Activated CD4-positive, CD25-positive, alpha-beta regulatory T cell treated with anti-CD3 and anti-CD28 coated beads, Interleukin-2, amount 50 U/mL, for 16 hours (primary cell): ENCODE data around the gene PCDHGA8.
"Not testable (repeated sequence)": the region's sequence is repeated elsewhere in the genome, so short reads cannot be mapped to it uniquely, and the experiment has no call there.

ENCODE experiments used
- DNase-seq: peaks from one replicate; pipeline ENCODE4 v3.0.0-alpha.2; 2020; ENCODE audit warnings: low read depth, low spot score

PCDHGA8 gene

DNA sequence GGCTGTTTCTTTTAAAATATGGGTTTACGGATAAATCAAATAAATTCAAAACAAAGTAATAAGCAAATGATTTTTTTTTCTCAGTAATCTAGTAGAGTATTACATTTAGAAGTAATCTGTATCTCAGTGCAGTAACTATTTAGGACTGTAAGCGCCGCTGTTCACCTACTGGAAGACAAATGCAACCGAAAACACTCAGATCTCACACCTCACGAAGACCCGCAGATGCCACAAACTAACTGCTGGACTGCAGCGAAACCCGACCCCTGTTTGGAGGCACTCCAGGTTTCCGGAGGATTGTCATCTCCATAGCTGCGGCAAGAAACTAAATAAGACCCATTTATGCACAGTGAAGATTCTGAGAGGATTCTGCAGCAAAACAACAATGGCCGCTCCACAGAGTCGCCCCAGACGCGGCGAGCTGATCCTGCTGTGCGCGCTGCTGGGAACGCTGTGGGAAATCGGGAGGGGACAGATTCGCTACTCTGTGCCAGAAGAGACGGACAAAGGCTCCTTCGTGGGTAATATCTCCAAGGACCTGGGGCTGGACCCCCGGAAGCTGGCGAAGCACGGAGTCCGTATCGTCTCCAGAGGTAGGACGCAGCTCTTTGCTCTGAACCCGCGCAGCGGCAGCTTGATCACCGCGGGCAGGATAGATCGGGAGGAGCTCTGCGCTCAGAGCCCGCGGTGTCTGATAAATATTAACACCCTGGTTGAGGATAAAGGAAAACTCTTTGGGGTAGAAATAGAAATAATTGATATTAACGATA lies at the start of gene PCDHGA8:
Gene PCDHGA8, plus strand, starts transcription at position 205 of the 770 bp plus-strand sequence. Its CDS starts 181 bp downstream, at position 386.
- DNase-seq: no peak

DNA sequence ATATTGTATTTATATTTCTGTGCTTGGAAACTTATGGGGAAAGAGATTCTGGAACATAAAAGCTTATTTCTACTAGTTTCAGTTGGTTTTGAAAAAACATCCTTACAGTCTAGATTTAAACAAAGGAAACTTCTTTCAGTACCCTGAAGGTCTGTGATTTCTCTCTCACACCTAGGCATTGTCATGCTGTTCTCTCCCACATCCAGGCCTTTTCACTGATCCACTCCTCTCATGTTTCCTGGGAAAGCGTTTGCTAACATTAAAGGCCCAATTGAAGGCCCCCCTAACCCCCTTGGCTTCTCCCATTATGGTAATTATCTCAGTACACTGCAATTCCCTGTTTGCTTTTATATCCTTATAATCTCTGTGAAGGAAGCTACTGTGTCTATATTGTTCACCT lies 49.7 kb upstream of the PCDHGA8 start:
- no peak for DNase-seq

DNA sequence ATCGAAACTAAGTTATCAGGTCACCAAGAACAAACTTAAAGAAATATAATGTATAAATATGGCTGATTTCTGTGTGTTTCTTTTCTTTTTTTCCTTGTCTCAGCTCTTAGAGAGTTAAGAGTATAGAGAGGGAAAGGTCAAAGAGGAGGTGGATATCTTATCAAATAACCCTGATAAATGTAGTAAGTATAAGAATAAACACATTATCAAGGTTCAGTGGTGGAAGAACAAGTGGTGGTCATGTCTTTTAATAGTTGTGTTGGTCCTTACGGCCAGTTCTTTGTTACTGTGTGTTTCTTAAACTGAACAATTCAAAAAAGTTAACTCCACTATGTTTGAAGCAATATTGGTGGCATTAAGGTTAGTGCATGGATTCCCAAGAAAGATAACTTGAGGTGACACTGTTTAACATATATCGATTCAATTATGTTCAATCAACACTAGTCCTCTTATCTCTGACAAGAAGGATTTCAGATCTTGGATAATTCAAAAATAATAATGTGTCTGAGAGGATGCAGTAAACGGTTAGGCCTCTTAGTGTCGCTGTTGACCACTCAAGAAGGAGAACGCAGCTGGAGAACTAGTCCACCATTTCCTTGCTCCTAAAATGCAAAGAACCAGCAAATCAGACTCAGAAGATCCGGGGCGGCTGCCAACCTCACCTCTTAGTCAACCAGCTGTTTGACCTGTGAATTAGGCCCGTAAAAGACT lies 49.0 kb upstream of the PCDHGA8 start, which contains the start of gene PCDHGA3:
Gene PCDHGA3, plus strand, starts transcription at position 588 of the 711 bp plus-strand sequence. CDS start 205 bp downstream, outside the sequence.
- no peak for DNase-seq

DNA sequence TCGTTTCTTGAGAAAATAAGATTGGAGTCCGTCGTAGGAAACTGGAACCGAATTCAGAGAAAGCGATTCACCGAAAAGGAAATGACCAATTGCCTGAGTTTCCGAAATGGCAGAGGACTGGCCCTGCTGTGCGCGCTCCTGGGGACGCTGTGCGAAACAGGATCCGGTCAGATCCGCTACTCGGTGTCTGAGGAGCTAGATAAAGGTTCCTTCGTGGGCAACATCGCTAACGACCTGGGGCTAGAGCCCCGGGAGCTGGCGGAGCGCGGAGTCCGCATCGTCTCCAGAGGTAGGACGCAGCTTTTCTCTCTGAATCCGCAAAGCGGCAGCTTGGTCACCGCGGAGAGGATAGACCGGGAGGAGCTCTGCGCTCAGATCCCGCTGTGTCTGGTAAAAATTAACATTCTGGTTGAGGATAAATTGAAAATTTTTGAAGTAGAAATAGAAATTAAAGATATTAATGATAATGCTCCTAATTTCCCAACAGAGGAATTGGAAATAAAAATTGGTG lies 48.4 kb upstream of the PCDHGA8 start:
- no peak for DNase-seq

DNA sequence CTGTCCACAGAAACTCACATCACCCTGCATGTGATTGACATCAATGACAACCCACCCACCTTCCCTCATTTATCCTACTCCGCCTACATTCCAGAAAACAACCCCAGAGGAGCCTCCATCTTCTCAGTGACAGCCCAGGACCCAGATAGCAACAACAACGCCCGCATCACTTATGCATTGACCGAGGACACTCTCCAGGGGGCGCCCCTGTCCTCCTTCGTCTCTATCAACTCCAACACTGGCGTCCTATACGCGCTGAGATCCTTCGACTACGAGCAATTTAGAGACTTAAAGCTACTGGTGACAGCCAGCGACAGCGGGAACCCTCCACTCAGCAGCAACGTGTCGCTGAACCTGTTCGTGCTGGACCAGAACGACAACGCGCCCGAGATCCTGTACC lies 47.1 kb upstream of the PCDHGA8 start:
- DNase-seq: no peak

DNA sequence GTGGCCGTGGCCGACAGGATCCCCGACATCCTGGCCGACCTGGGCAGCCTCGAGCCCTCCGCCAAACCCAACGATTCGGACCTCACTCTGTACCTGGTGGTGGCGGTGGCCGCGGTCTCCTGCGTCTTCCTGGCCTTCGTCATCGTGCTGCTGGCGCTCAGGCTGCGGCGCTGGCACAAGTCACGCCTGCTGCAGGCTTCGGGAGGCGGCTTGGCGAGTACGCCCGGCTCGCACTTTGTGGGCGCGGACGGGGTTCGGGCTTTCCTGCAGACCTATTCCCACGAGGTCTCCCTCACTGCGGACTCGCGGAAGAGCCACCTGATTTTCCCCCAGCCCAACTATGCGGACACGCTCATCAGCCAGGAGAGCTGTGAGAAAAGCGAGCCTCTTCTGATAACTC lies 46.4 kb upstream of the PCDHGA8 start:
- DNase-seq: not testable (repeated sequence)

DNA sequence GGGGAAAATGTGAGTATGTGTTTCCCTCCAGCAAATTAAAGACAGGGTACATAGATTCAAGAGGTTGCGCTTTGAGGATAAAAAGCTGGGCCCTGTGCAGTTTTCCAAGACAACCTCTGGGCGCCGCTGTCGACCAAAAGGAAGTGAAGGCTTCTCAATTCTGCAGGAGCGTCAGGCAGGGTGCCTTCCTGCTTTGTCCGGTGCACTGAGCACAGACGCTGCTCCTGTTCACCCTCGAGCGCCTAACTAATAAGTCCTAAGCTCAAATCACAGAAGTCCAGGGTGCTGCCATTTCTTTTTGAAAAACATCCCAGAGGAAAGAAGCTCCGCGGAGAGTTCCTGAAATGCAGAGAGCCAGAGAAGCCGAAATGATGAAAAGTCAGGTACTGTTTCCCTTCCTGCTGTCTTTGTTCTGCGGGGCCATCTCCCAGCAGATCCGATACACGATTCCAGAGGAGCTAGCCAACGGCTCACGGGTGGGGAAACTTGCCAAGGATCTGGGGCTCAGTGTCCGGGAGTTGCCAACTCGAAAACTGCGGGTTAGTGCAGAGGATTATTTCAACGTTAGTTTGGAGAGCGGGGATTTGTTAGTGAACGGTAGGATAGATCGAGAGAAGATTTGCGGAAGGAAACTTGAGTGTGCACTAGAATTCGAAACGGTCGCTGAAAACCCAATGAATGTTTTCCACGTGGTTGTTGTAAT lies 42.4 kb upstream of the PCDHGA8 start, which contains the start of gene PCDHGB1:
Gene PCDHGB1, plus strand, starts transcription at position 183 of the 703 bp plus-strand sequence. Its CDS starts 162 bp downstream, at position 345.
- no peak for DNase-seq

DNA sequence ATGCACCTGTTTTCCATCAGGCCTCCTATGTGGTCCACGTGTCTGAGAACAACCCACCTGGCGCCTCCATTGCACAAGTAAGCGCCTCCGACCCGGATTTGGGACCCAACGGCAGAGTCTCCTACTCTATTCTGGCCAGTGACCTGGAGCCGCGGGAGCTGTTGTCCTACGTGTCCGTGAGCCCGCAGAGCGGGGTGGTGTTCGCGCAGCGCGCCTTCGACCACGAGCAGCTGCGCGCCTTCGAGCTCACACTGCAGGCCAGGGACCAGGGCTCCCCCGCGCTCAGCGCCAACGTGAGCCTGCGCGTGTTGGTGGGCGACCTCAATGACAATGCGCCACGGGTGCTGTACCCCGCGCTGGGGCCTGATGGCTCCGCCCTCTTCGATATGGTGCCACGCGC lies 40.8 kb upstream of the PCDHGA8 start:
- DNase-seq: no peak

DNA sequence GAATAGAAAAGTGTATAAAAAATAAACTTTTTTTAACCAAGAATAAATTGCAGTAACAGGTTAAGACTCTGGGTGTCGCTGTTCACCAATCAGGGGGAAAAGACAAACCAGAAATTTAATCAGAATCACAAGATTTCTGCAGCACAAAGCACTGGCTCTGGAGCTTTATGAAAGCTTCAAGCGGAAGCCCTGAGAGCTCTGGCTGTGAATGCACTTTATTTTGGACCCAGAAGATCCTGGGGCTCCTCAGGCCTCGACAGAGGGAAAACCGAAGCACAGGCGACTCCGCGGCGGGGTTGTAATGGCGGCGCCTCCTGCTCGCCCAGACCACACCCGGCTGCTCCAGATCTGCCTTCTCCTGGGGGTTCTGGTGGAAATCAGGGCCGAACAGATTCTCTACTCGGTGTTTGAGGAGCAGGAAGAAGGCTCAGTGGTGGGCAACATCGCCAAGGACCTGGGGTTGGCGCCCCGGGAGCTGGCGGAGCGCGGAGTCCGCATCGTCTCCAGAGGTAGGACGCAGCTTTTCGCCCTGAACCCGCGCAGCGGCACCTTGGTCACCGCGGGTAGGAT lies 37.4 kb upstream of the PCDHGA8 start, which contains the start of gene PCDHGA4:
Gene PCDHGA4, plus strand, starts transcription at position 122 of the 570 bp plus-strand sequence. Its CDS starts 87 bp downstream, at position 209.
- no peak for DNase-seq

DNA sequence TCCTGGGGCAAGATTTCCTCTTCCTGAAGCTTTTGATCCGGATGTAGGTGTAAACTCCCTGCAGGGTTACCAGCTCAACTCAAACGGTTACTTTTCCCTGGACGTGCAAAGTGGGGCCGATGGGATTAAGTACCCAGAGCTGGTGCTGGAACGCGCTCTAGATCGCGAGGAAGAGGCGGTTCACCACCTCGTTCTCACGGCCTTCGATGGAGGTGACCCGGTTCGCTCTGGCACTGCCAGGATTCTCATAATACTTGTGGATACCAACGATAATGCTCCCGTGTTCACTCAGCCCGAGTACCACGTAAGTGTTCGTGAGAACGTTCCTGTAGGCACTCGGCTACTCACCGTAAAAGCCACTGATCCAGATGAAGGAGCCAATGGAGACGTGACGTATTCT lies 36.8 kb upstream of the PCDHGA8 start:
- DNase-seq: no peak

DNA sequence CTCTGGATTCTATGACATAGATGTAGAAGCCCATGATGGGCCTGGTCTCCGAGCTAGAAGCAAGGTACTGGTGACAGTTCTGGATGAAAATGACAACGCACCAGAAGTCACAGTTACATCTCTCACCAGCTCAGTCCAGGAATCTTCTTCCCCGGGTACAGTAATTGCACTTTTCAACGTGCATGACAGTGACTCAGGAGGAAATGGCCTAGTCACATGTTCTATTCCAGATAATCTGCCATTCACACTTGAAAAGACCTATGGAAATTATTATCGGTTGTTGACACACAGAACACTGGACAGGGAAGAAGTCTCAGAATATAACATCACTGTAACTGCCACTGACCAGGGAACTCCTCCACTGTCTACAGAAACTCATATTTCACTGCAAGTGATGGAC lies 36.3 kb upstream of the PCDHGA8 start:
- DNase-seq: no peak

DNA sequence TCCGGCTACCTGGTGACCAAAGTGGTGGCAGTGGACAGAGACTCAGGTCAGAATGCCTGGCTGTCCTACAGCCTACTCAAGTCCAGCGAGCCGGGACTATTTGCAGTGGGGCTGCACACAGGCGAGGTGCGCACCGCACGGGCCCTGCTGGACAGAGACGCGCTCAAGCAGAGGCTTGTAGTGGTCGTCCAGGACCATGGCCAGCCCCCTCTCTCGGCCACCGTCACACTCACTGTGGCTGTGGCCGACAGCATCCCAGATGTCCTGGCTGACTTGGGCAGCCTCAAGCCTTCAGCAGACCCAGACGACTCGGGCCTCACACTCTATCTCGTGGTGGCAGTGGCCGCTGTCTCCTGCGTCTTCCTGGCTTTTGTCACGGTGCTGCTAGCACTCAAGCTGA lies 35.5 kb upstream of the PCDHGA8 start:
- DNase-seq: no peak

DNA sequence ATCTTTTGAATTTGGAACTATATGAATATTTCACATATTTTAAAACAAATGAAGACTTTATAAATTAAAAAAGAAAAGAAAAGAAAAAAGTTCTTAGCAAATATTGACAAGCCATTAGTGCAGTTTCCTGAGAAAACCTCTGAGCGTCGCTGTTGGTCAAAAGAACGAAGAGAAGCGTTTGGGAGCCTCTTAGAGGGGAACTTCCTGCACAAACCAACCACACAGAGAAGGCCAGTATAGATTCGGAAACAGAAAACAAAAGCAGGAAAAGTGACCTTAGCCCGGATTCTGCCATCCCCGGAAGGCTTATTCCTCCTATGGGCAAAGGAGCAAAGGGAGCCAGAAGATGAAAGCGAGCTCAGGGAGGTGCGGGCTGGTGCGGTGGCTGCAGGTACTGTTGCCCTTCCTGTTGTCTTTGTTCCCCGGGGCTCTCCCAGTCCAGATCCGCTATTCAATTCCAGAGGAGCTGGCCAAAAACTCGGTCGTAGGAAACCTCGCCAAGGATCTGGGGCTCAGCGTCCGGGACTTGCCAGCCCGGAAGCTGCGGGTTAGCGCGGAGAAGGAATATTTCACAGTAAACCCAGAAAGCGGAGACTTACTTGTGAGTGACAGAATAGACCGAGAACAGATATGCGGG lies 32.5 kb upstream of the PCDHGA8 start, which contains the start of gene PCDHGB2:
Gene PCDHGB2, plus strand, starts transcription at position 205 of the 637 bp plus-strand sequence. Its CDS starts 142 bp downstream, at position 347.
- no peak for DNase-seq

DNA sequence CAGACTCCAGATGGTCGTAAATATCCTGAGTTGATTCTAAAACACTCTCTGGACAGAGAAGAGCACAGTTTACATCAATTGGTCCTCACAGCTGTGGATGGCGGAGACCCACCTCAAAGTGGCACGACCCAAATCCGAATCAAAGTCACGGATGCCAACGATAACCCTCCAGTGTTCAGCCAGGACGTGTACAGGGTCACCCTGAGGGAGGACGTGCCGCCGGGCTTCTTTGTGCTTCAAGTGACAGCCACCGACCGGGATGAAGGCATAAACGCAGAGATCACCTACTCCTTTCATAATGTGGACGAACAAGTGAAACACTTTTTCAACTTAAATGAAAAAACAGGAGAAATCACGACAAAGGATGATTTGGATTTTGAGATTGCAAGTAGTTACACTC lies 31.7 kb upstream of the PCDHGA8 start:
- no peak for DNase-seq

DNA sequence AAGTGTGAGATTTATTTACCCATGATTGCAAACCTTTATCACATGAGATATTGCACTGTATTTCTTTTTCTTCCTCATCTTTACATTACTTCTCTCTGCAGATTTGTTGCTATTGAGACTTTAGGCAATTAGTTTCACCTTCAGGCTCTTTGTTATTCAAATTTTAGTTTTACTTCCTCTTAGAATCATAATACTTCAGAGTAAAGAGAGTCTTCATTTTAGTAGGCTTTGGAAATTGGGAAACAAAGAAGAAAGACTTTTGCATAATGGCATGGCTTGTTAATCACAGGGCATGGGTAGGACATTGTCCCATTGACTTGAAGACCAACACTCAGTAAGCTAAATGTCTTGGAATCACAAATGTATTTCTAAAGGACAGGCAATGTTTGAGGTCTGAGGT lies 29.7 kb upstream of the PCDHGA8 start:
- no peak for DNase-seq

DNA sequence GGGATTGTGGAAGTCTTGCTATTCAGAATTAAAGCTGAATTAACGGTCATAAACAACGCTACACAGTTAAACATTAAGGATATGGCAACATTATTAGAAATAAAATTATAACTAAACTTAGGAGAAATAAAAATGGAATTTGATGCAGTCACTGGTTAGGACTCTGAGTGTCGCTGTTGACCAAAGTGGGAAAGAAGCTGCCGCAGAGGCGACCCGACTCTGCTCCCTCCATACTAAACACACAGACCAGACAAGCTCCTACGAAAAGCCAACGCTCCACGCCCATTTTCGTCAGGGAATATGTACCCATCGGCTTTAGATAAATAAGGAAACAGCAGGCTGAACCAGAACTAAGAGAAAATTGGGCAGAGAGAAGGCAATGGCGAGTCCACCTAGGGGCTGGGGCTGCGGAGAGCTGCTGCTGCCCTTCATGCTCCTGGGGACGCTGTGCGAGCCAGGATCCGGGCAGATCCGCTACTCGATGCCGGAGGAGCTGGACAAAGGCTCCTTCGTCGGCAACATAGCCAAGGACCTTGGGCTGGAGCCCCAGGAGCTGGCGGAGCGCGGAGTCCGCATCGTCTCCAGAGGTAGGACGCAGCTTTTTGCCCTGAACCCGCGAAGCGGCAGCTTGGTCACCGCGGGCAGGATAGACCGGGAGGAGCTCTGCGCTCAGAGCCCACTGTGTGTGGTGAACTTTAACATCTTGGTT lies 28.3 kb upstream of the PCDHGA8 start, which contains the start of gene PCDHGA5:
Gene PCDHGA5, plus strand, starts transcription at position 211 of the 709 bp plus-strand sequence. Its CDS starts 169 bp downstream, at position 380.
- DNase-seq: no peak

DNA sequence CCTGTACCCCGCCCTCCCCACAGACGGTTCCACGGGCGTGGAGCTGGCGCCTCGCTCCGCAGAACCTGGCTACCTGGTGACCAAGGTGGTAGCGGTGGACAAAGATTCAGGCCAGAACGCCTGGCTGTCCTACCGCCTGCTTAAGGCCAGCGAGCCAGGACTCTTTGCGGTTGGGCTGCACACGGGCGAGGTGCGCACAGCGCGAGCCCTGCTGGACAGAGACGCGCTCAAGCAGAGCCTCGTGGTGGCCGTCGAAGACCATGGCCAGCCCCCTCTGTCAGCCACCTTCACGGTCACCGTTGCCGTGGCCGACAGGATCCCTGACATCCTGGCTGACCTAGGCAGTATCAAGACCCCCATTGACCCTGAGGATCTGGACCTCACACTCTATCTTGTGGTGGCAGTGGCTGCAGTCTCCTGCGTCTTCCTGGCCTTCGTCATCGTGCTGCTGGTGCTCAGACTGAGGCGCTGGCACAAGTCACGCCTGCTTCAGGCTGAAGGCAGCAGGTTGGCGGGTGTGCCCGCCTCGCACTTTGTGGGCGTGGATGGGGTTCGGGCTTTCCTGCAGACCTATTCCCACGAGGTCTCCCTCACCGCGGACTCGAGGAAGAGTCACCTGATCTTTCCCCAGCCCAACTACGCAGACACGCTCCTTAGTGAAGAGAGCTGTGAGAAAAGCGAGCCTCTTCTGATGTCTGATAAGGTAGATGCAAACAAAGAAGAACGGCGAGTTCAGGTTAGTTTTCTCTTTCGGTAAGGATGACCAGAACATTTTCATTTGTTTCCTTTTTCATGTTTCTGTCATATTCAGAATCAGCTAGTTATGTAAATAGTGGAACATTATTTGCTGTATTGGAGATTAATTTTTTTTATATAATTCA lies 26.2 kb upstream of the PCDHGA8 start:
- no peak for DNase-seq

DNA sequence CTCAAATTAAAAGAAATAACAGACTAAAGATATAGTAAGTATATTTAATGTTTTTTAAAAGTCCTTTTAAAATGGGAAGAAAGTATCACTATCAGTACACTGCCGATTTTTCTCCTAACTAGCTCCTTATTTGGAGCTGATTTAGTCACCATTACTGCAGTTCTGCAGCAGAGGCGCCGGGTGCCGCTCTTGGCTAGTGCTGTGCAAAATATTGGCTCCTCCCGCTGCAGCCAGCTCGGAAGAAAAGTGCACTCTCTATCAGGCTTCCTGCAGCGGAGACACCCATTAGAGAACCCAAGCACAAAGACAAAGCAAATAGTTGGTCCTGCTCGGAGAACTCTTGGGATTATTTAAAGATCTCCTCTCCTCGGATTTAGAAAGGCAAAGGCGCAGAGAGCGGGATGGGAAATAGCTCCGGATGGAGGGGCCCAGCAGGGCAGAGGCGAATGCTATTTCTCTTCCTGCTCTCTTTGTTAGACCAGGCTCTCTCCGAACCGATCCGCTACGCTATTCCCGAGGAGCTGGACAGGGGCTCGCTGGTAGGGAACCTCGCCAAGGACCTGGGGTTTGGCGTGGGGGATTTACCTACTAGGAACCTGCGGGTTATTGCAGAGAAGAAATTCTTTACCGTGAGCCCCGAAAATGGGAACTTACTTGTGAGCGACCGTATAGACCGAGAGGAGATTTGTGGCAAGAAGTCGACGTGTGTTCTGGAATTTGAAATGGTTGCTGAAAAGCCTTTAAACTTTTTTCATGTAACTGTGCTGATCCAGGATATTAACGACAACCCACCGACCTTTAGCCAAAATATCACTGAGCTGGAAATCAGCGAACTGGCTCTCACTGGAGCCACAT lies 22.2 kb upstream of the PCDHGA8 start, which contains the start of gene PCDHGB3:
Gene PCDHGB3, plus strand, starts transcription at position 249 of the 855 bp plus-strand sequence. Its CDS starts 153 bp downstream, at position 402.
- no peak for DNase-seq
